HEK293 (cell line): ENCODE measurements around the gene ARHGAP32.

Experiments used
- CTCF ChIA-PET: fragments of 350-600 bp; formaldehyde crosslinking; extraction: SDS; loops from one replicate; lab custom pipeline; 2021; ENCODE audit warnings: antibody characterized with exemption; lab: Yijun Ruan, JAX
- POLR2A ChIA-PET: fragments of 300-600 bp; formaldehyde crosslinking; extraction: SDS; loops from one replicate; lab custom pipeline; 2020; ENCODE audit warnings: antibody characterized with exemption, inconsistent platforms; lab: Yijun Ruan, JAX
- H3K27ac ChIP-seq: fragments of 200-500 bp; sonication (Bioruptor generic); 2 replicates; pipeline ENCODE4 v1.5.1; 2014; ENCODE audit warnings: low read depth, low read length, control low read depth, inconsistent platforms; ENCODE audit errors: extremely low read depth
- H3K36me3 ChIP-seq, 2 experiments: fragments of 200-500 bp in 1 of 2; sonication (Bioruptor generic) in 1 of 2; 1 replicate in 1 of 2; 2 replicates in 1 of 2; pipeline ENCODE4 v1.5.1; 2014 to 2017; ENCODE audit warnings: inconsistent platforms in 2 of 2, low read length in 2 of 2; ENCODE audit not compliant: control insufficient read depth in 2 of 2, insufficient read depth in 1 of 2
- H3K4me1 ChIP-seq: fragments of 200-500 bp; sonication (Bioruptor generic); 2 replicates; pipeline ENCODE4 v1.5.1; 2014; ENCODE audit warnings: mild to moderate bottlenecking, low read length, inconsistent platforms; ENCODE audit not compliant: control insufficient read depth, insufficient read depth
- H3K4me3 ChIP-seq: 2 replicates; pipeline ENCODE4 v1.5.1; 2011; ENCODE audit warnings: low read depth, mild to moderate bottlenecking, control low read depth, low read length, moderate library complexity
- H3K9me3 ChIP-seq: fragments of 200-500 bp; sonication (Bioruptor generic); 2 replicates; pipeline ENCODE4 v1.5.1; 2014; ENCODE audit warnings: low read depth, low read length, inconsistent platforms; ENCODE audit not compliant: control insufficient read depth, insufficient read depth
- FEZF1 ChIP-seq: fragments of 450-650 bp; formaldehyde crosslinking; IDR thresholded peaks from 2 replicates; pipeline ENCODE4 v1.5.1; 2016; ENCODE audit warnings: missing biosample characterization, missing genetic modification characterization
- GLI4 ChIP-seq: fragments of 450-650 bp; formaldehyde crosslinking; IDR thresholded peaks from 2 replicates; pipeline ENCODE4 v1.5.1; 2016; ENCODE audit warnings: missing biosample characterization, missing genetic modification characterization
- SETDB1 ChIP-seq: IDR thresholded peaks from one replicate; pipeline ENCODE4 v1.6.1; 2017; ENCODE audit warnings: mild to moderate bottlenecking, low read length, moderate library complexity, mixed read lengths; ENCODE audit not compliant: insufficient read length
- YY2 ChIP-seq: fragments of 450-650 bp; formaldehyde crosslinking; IDR thresholded peaks from 2 replicates; pipeline ENCODE4 v1.5.1; 2016; ENCODE audit warnings: missing biosample characterization, missing genetic modification characterization
- ZBTB49 ChIP-seq: fragments of 450-650 bp; formaldehyde crosslinking; IDR thresholded peaks from 2 replicates; pipeline ENCODE4 v1.5.1; 2016; ENCODE audit warnings: missing biosample characterization, missing genetic modification characterization, low read depth
- ZNF157 ChIP-seq: fragments of 450-650 bp; formaldehyde crosslinking; IDR thresholded peaks from 2 replicates; pipeline ENCODE4 v1.5.1; 2016; ENCODE audit warnings: missing biosample characterization, missing genetic modification characterization
- ZNF175 ChIP-seq: fragments of 450-650 bp; formaldehyde crosslinking; IDR thresholded peaks from 2 replicates; pipeline ENCODE4 v1.5.1; 2016; ENCODE audit warnings: missing biosample characterization, missing genetic modification characterization
- ZNF184 ChIP-seq: fragments of 450-650 bp; IDR thresholded peaks from 2 replicates; pipeline ENCODE4 v1.5.1; 2018; ENCODE audit warnings: missing biosample characterization, mild to moderate bottlenecking, missing genetic modification characterization
- ZNF239 ChIP-seq: fragments of 450-650 bp; formaldehyde crosslinking; IDR thresholded peaks from 2 replicates; pipeline ENCODE4 v1.5.1; 2016; ENCODE audit warnings: missing biosample characterization, missing genetic modification characterization
- ZNF324 ChIP-seq: fragments of 450-650 bp; formaldehyde crosslinking; IDR thresholded peaks from 2 replicates; pipeline ENCODE4 v1.5.1; 2016; ENCODE audit warnings: missing biosample characterization, missing genetic modification characterization
- ZNF529 ChIP-seq: fragments of 450-650 bp; formaldehyde crosslinking; IDR thresholded peaks from 2 replicates; pipeline ENCODE4 v1.5.1; 2017; ENCODE audit warnings: missing genetic modification characterization, missing biosample characterization; ENCODE audit not compliant: insufficient replicate concordance
- ZNF549 ChIP-seq: fragments of 450-650 bp; IDR thresholded peaks from 2 replicates; pipeline ENCODE4 v1.5.1; 2018; ENCODE audit warnings: missing biosample characterization, missing genetic modification characterization, mild to moderate bottlenecking, inconsistent platforms, moderate library complexity
- ZNF571 ChIP-seq: fragments of 450-650 bp; formaldehyde crosslinking; IDR thresholded peaks from 2 replicates; pipeline ENCODE4 v1.5.0; 2017; ENCODE audit warnings: missing biosample characterization, missing genetic modification characterization
- ZNF610 ChIP-seq: fragments of 450-650 bp; formaldehyde crosslinking; IDR thresholded peaks from 2 replicates; pipeline ENCODE4 v1.5.1; 2016; ENCODE audit warnings: missing biosample characterization, missing genetic modification characterization, borderline replicate concordance
- ZNF621 ChIP-seq: fragments of 450-650 bp; formaldehyde crosslinking; IDR thresholded peaks from 2 replicates; pipeline ENCODE4 v1.5.1; 2017; ENCODE audit warnings: missing biosample characterization, missing genetic modification characterization
- ZNF645 ChIP-seq: fragments of 450-650 bp; formaldehyde crosslinking; IDR thresholded peaks from 2 replicates; pipeline ENCODE4; 2016; ENCODE audit warnings: missing biosample characterization, missing genetic modification characterization
- ZNF654 ChIP-seq: fragments of 450-650 bp; formaldehyde crosslinking; IDR thresholded peaks from 2 replicates; pipeline ENCODE4 v1.5.1; 2016; ENCODE audit warnings: low read depth, missing biosample characterization, missing genetic modification characterization
- ZNF768 ChIP-seq: fragments of 450-650 bp; formaldehyde crosslinking; IDR thresholded peaks from 2 replicates; pipeline ENCODE4 v1.5.1; 2018; ENCODE audit warnings: missing biosample characterization, mild to moderate bottlenecking, missing genetic modification characterization
- ZNF776 ChIP-seq: fragments of 450-650 bp; formaldehyde crosslinking; IDR thresholded peaks from 2 replicates; pipeline ENCODE4 v1.5.0; 2017; ENCODE audit warnings: missing biosample characterization, missing genetic modification characterization, borderline replicate concordance
- ZNF830 ChIP-seq: fragments of 450-650 bp; IDR thresholded peaks from 2 replicates; pipeline ENCODE4 v1.5.0; 2018; ENCODE audit warnings: missing biosample characterization, missing genetic modification characterization, low read depth, mild to moderate bottlenecking, moderate library complexity
- ZNF837 ChIP-seq: fragments of 450-650 bp; formaldehyde crosslinking; IDR thresholded peaks from 2 replicates; pipeline ENCODE4 v1.5.1; 2016; ENCODE audit warnings: missing biosample characterization, missing genetic modification characterization
- TF ChIP-seq, protein P1 (sequence below): fragments of 450-650 bp; formaldehyde crosslinking; IDR thresholded peaks from 2 replicates; pipeline ENCODE4 v1.5.1; 2016; ENCODE audit warnings: missing biosample characterization, missing genetic modification characterization
- TF ChIP-seq, protein P2 (sequence below): fragments of 450-650 bp; formaldehyde crosslinking; IDR thresholded peaks from 2 replicates; pipeline ENCODE4 v1.5.1; 2017; ENCODE audit warnings: missing biosample characterization, missing genetic modification characterization

ARHGAP32 gene

DNA sequence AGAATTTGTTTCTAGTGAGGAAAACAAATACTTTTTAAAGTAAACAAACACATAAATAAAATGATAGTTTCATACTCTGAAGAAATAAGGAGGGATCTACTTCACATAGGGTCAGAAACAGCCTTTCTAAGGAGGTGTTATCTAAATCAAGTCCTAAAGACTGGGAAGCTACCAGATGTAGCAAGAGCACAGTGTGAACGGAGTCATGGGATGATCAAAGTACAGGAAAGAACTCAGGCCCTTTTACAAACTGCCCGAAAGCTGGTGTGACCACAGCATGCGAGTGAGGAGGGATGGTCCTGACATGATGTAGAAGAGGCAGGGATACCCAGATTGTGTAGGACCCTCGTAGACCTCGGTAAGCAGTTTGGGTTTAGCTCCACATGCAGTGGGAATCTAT lies 102.8 kb downstream of the ARHGAP32 start (continued):
- TF ChIP-seq ZNF654 (tag by site-specific recombination): no peak
- TF ChIP-seq ZNF157 (tag by site-specific recombination): no peak
- TF ChIP-seq YY2 (tag by site-specific recombination): no peak
- TF ChIP-seq, protein P1, sequence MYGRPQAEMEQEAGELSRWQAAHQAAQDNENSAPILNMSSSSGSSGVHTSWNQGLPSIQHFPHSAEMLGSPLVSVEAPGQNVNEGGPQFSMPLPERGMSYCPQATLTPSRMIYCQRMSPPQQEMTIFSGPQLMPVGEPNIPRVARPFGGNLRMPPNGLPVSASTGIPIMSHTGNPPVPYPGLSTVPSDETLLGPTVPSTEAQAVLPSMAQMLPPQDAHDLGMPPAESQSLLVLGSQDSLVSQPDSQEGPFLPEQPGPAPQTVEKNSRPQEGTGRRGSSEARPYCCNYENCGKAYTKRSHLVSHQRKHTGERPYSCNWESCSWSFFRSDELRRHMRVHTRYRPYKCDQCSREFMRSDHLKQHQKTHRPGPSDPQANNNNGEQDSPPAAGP (tag by site-specific recombination): no peak
- no peak for TF ChIP-seq ZNF830 (tag by site-specific recombination)

DNA sequence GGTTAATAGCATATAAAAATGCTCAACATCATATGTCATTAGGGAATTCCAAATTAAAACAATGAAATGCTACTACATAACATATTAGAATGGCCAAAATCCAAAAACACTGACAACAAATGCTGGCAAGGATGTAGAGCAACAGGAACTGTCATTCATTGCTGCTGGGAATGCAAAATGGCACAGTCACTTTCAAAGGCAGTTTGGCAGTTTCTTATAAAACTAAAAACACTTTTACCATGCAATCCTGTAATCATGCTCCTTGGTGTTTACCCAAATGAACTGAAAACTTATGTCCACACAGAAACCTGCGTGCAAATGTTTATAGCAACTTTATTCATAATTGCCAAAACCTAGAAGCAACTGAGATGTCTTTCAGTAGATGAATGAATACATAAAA lies 105.1 kb downstream of the ARHGAP32 start:
- Histone ChIP-seq H3K27ac (no peak overlapping the region), H3K4me3 (no peak overlapping the region), H3K9me3 (no peaks in the 10 kb centered on the region), H3K36me3 (no peaks in the 10 kb centered on the region), H3K4me1 (no peaks in the 10 kb centered on the region)
- ChIA-PET POLR2A (no interaction called here), CTCF (no interaction called here)
- TF ChIP-seq SETDB1 (no peak), ZNF610 (tag by site-specific recombination) (no peak), ZNF239 (tag by site-specific recombination) (no peak), ZNF529 (tag by site-specific recombination) (no peak)

GRCh38 chr11:129077191-129077590 lies 114.9 kb downstream of the ARHGAP32 start:
- POLR2A ChIA-PET: interaction anchor here (0.6 kb wide), 1 partner anchor 534 kb away, joined by 6 read pairs; no protein-coding TSS in a partner anchor
- Histone ChIP-seq H3K4me1 (no peaks in the 10 kb centered on the region), H3K4me3 (no peak overlapping the region)
- CTCF ChIA-PET: no interaction called here
- TF ChIP-seq ZNF776 (tag by site-specific recombination) (no peak), ZNF549 (tag by site-specific recombination) (no peak), GLI4 (tag by site-specific recombination) (no peak), ZNF645 (tag by site-specific recombination) (no peak), ZNF621 (tag by site-specific recombination) (no peak), ZNF837 (no peak), ZBTB49 (no peak), ZNF175 (tag by site-specific recombination) (no peak), FEZF1 (tag by site-specific recombination) (no peak), ZNF768 (tag by site-specific recombination) (no peak), ZNF324 (tag by site-specific recombination) (no peak), ZNF184 (tag by site-specific recombination) (no peak), ZNF571 (tag by site-specific recombination) (no peak)
- TF ChIP-seq, protein P2, sequence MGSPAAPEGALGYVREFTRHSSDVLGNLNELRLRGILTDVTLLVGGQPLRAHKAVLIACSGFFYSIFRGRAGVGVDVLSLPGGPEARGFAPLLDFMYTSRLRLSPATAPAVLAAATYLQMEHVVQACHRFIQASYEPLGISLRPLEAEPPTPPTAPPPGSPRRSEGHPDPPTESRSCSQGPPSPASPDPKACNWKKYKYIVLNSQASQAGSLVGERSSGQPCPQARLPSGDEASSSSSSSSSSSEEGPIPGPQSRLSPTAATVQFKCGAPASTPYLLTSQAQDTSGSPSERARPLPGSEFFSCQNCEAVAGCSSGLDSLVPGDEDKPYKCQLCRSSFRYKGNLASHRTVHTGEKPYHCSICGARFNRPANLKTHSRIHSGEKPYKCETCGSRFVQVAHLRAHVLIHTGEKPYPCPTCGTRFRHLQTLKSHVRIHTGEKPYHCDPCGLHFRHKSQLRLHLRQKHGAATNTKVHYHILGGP (tag by site-specific recombination): no peak
- TF ChIP-seq, all 188 proteins: peak for 0
- Histone ChIP-seq H3K9me3 (no peaks in the 10 kb centered on the region), H3K27ac (no peak overlapping the region), H3K36me3 (no peaks in the 10 kb centered on the region)
